OCI-LY1 (cell line): ENCODE measurements around the gene CEP63.

Experiments
- H2AFZ ChIP-seq: fragments of 200-600 bp; sonication (generic), shearing (Covaris generic); 2 replicates; pipeline ENCODE4 v1.6.0; 2014; ENCODE audit warnings: antibody characterized with exemption, mild to moderate bottlenecking, low read length
- H3F3A ChIP-seq: fragments of 200-600 bp; sonication (generic), shearing (Covaris generic); 2 replicates; pipeline ENCODE4 v1.6.0; 2014; ENCODE audit warnings: mild to moderate bottlenecking, antibody characterized with exemption, low read length, moderate library complexity; ENCODE audit not compliant: insufficient read depth
- H3K27ac ChIP-seq: fragments of 200-600 bp; sonication (generic); 2 replicates; pipeline ENCODE4 v1.5.1; 2014; ENCODE audit warnings: low read length, mixed run types, mild to moderate bottlenecking, low read depth; ENCODE audit not compliant: poor library complexity, severe bottlenecking
- H3K27me3 ChIP-seq: fragments of 200-600 bp; sonication (generic); 2 replicates; pipeline ENCODE4 v1.6.0; 2014; ENCODE audit warnings: antibody characterized with exemption, mild to moderate bottlenecking, low read length, moderate library complexity; ENCODE audit not compliant: insufficient read depth
- H3K36me3 ChIP-seq: fragments of 200-600 bp; sonication (generic); 2 replicates; pipeline ENCODE4 v1.6.1; 2014; ENCODE audit warnings: mild to moderate bottlenecking, antibody characterized with exemption, low read length, moderate library complexity, mixed read lengths; ENCODE audit not compliant: insufficient read depth
- H3K4me1 ChIP-seq: fragments of 200-600 bp; sonication (generic); 2 replicates; pipeline ENCODE4 v1.5.1; 2014; ENCODE audit warnings: mild to moderate bottlenecking, low read length, moderate library complexity; ENCODE audit not compliant: insufficient read depth, severe bottlenecking
- H3K4me2 ChIP-seq: fragments of 200-600 bp; sonication (generic), shearing (Covaris generic); 2 replicates; pipeline ENCODE4 v1.6.1; 2014; ENCODE audit warnings: low read length
- H3K4me3 ChIP-seq: fragments of 200-600 bp; sonication (generic); 2 replicates; pipeline ENCODE4 v1.5.1; 2014; ENCODE audit warnings: low read length, low read depth, mild to moderate bottlenecking, mixed read lengths; ENCODE audit not compliant: poor library complexity, severe bottlenecking
- H3K79me2 ChIP-seq: fragments of 200-600 bp; shearing (Covaris generic); 2 replicates; pipeline ENCODE4 v1.6.1; 2016; ENCODE audit warnings: mixed run types, low read length, mixed read lengths; ENCODE audit not compliant: insufficient read depth
- H3K9ac ChIP-seq: fragments of 200-600 bp; sonication (generic), shearing (Covaris generic); 2 replicates; pipeline ENCODE4 v1.6.1; 2014; ENCODE audit warnings: mild to moderate bottlenecking, low read length, mixed read lengths
- H3K9me2 ChIP-seq: fragments of 200-600 bp; sonication (generic), shearing (Covaris generic); 2 replicates; pipeline ENCODE4 v1.6.1; 2014; ENCODE audit warnings: low read depth, mild to moderate bottlenecking, low read length, mixed read lengths
- H3K9me3 ChIP-seq: fragments of 200-600 bp; shearing (Covaris generic); 2 replicates; pipeline ENCODE4 v1.6.1; 2014; ENCODE audit warnings: low read length, mixed read lengths
- H4K20me1 ChIP-seq: fragments of 200-600 bp; sonication (generic), shearing (Covaris generic); 2 replicates; pipeline ENCODE4 v1.6.0; 2016; ENCODE audit warnings: mild to moderate bottlenecking, low read length; ENCODE audit not compliant: insufficient read depth
- CTCF ChIP-seq: fragments of 200-600 bp; sonication (generic), shearing (Covaris generic); IDR thresholded peaks from 2 replicates; pipeline ENCODE4 v1.5.1; 2017; ENCODE audit warnings: mild to moderate bottlenecking, antibody characterized with exemption, low read length, moderate library complexity, mixed read lengths
- EZH2 ChIP-seq: fragments of 200-600 bp; sonication (generic), shearing (Covaris generic); IDR thresholded peaks from 2 replicates; pipeline ENCODE4 v1.8.0; 2017; ENCODE audit warnings: borderline replicate concordance, mixed run types, mild to moderate bottlenecking, antibody characterized with exemption, low read length, moderate library complexity, mixed read lengths

Gene CEP63

DNA sequence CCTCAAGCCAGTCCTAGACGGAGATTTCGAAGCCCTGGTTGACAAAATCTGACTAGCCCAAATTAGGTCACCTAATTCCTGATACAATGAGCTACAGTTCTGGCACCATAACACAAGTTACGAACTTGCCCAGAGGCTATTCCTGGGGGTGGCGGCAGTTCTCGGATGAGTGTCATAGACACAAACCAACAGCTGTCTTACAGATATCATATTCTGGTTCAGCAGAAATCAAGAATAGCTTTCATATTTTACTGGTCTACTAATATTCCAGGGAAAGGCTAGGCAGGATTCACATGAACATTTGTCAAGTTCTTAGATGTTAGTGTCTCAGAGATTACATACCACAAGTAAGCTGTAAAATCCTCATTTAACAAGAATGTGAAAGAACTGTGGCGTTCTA is 8.9 kb upstream of the CEP63 start:
- Histone ChIP-seq H3K27ac (no peak overlapping the region), H2AFZ (no peak overlapping the region), H3K27me3 (no peaks in the 10 kb centered on the region), H4K20me1 (no peaks in the 10 kb centered on the region), H3K9me2 (no peaks in the 10 kb centered on the region), H3F3A (no peaks in the 10 kb centered on the region), H3K4me1 (no peaks in the 10 kb centered on the region), H3K9ac (no peak overlapping the region), H3K9me3 (no peaks in the 10 kb centered on the region), H3K4me2 (no peak overlapping the region), H3K79me2 (no peaks in the 10 kb centered on the region), H3K36me3 (peaks cover 70% of the 10 kb centered on the region), H3K4me3 (no peak overlapping the region)
- TF ChIP-seq CTCF (no peak), EZH2 (no peak)

- no peak overlapping the region for H3K27ac ChIP-seq
- H3K36me3 ChIP-seq, result peaks cover 79% of the 10 kb centered on the region
- no peaks in the 10 kb centered on the region for H3K9me2 ChIP-seq
These were observed 7.9 kb upstream of the CEP63 start for GRCh38 chr3:134477938-134478337.

DNA sequence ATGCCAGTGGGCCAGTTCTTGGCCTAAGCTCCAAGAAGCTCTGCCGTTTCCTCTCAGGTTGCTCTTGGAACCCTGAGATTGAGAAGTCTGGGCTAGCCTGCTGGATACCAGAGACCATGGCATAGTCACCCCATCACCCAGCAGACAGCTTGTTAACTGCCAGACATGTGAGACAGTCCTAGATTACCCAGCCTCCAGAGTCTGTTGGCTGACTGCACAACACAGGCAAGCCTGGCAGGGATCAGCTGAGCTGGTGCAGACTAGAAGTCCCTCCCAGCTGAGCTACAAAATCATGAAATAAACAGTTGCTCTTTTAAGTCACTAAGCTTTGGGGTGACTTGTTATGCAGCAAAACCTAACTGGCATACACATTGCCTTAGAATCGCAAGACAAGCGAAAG is 5.3 kb upstream of the CEP63 start:
- TF ChIP-seq CTCF (no peak), EZH2 (no peak)
- no peaks in the 10 kb centered on the region for H3K9me3 ChIP-seq
- H3K4me2 ChIP-seq, result no peak overlapping the region
- no peaks in the 10 kb centered on the region for H3F3A ChIP-seq
- no peaks in the 10 kb centered on the region for H4K20me1 ChIP-seq
- H3K27ac ChIP-seq, result no peak overlapping the region
- H3K9ac ChIP-seq, result no peak overlapping the region
- H3K9me2 ChIP-seq, result no peaks in the 10 kb centered on the region
- peaks cover 81% of the 10 kb centered on the region for H3K36me3 ChIP-seq
- H2AFZ ChIP-seq, result no peak overlapping the region
- no peak overlapping the region for H3K4me3 ChIP-seq
- H3K27me3 ChIP-seq, result no peaks in the 10 kb centered on the region
- H3K4me1 ChIP-seq, result peaks cover 18% of the 10 kb centered on the region
- H3K79me2 ChIP-seq, result peaks cover 22% of the 10 kb centered on the region

More at GRCh38 chr3:134477938-134478337, 7.9 kb upstream of the CEP63 start:
- H3K9ac ChIP-seq, result no peak overlapping the region
- no peak overlapping the region for H2AFZ ChIP-seq
- no peaks in the 10 kb centered on the region for H4K20me1 ChIP-seq
- H3F3A ChIP-seq, result no peaks in the 10 kb centered on the region
- no peaks in the 10 kb centered on the region for H3K79me2 ChIP-seq
- H3K4me1 ChIP-seq, result no peaks in the 10 kb centered on the region
- no peak overlapping the region for H3K4me3 ChIP-seq
- no peak for TF ChIP-seq CTCF
- no peak for TF ChIP-seq EZH2
- no peak overlapping the region for H3K4me2 ChIP-seq
- H3K9me3 ChIP-seq, result no peaks in the 10 kb centered on the region
- no peaks in the 10 kb centered on the region for H3K27me3 ChIP-seq
